SIG-M5 treated with dmso at 0.1 percent for 504 hours (cell line): ENCODE measurements around the gene ABHD12.

Source experiments
- DNase-seq: peaks from one replicate; lab custom pipeline; 2025; ENCODE audit not compliant: unreplicated experiment; lab: John Stamatoyannopoulos, UW

ABHD12 gene

GRCh38 chr20:25309395-25310267 is 81.0 kb downstream of the ABHD12 start:
- DNase-seq = no peak

GRCh38 chr20:25308671-25309394 is 81.8 kb downstream of the ABHD12 start:
- DNase-seq = no peak

GRCh38 chr20:25308083-25308491 is 82.5 kb downstream of the ABHD12 start:
- DNase-seq = no peak

GRCh38 chr20:25306991-25307903 is 83.4 kb downstream of the ABHD12 start:
- no peak for DNase-seq

- DNase-seq = no peak
Measured at GRCh38 chr20:25304025-25304549, 86.5 kb downstream of the ABHD12 start.

GRCh38 chr20:25303292-25304024 is 87.2 kb downstream of the ABHD12 start:
- DNase-seq = no peak

- DNase-seq = no peak
Measured at GRCh38 chr20:25302596-25302995, 88.0 kb downstream of the ABHD12 start.

GRCh38 chr20:25301357-25301920 is 89.2 kb downstream of the ABHD12 start:
- no peak for DNase-seq

- DNase-seq = no peak
Measured at GRCh38 chr20:25300496-25301170, 90.0 kb downstream of the ABHD12 start.

- no peak for DNase-seq
Measured at GRCh38 chr20:25299806-25300205, 90.8 kb downstream of the ABHD12 start.

GRCh38 chr20:25297141-25297905 is 93.3 kb downstream of the ABHD12 start:
- no peak for DNase-seq

- no peak for DNase-seq
Measured at GRCh38 chr20:25296094-25297093, 94.2 kb downstream of the ABHD12 start.

- no peak for DNase-seq
Measured at GRCh38 chr20:25295386-25296093, 95.1 kb downstream of the ABHD12 start.

GRCh38 chr20:25294459-25295385 is 95.9 kb downstream of the ABHD12 start:
- DNase-seq = peak; percentile 42

GRCh38 chr20:25293910-25294458 is 96.7 kb downstream of the ABHD12 start:
- no peak for DNase-seq
